Stimulated activated CD8-positive, alpha-beta memory T cell treated with anti-CD3 and anti-CD28 coated beads, Interleukin-4, amount 100 ng/mL, for 24 hours (primary cell): ENCODE data around the gene MTOR.
"Not testable (repeated sequence)": the region's sequence is repeated elsewhere in the genome, so short reads cannot be mapped to it uniquely, and the experiment has no call there.

ENCODE experiments used
- DNase-seq: peaks from one replicate; pipeline ENCODE4 v3.0.0-alpha.2; 2020; ENCODE audit warnings: low read depth

The MTOR gene

GRCh38 chr1:11180342-11180744 is 82.0 kb downstream of the MTOR start:
- DNase-seq: no peak

GRCh38 chr1:11179749-11180148 is 82.6 kb downstream of the MTOR start:
- not testable (repeated sequence) for DNase-seq

GRCh38 chr1:11179125-11179524 is 83.2 kb downstream of the MTOR start:
- no peak for DNase-seq

GRCh38 chr1:11178021-11179015 is 84.0 kb downstream of the MTOR start:
- DNase-seq: no peak

- DNase-seq: no peak
These were observed 86.2 kb downstream of the MTOR start for GRCh38 chr1:11176081-11176706.

GRCh38 chr1:11175461-11175860 is 86.9 kb downstream of the MTOR start:
- no peak for DNase-seq

GRCh38 chr1:11174261-11174942 is 87.9 kb downstream of the MTOR start:
- no peak for DNase-seq

- DNase-seq: no peak
These were observed 92.2 kb downstream of the MTOR start for GRCh38 chr1:11170102-11170501.

GRCh38 chr1:11169202-11169601 is 93.1 kb downstream of the MTOR start:
- DNase-seq: no peak

- DNase-seq: no peak
These were observed 93.6 kb downstream of the MTOR start for GRCh38 chr1:11168731-11169130.

- not testable (repeated sequence) for DNase-seq
These were observed 95.6 kb downstream of the MTOR start for GRCh38 chr1:11166744-11167143.

GRCh38 chr1:11162752-11163151 is 99.6 kb downstream of the MTOR start:
- DNase-seq: not testable (repeated sequence)

- no peak for DNase-seq
These were observed 103.5 kb downstream of the MTOR start for GRCh38 chr1:11158720-11159321.

GRCh38 chr1:11158291-11158690 is 104.1 kb downstream of the MTOR start:
- no peak for DNase-seq

GRCh38 chr1:11157867-11158266 is 104.5 kb downstream of the MTOR start:
- DNase-seq: no peak

- no peak for DNase-seq
These were observed 105.0 kb downstream of the MTOR start for GRCh38 chr1:11157394-11157793.

GRCh38 chr1:11156963-11157362 is 105.4 kb downstream of the MTOR start:
- DNase-seq: no peak

- no peak for DNase-seq
These were observed 105.9 kb downstream of the MTOR start for GRCh38 chr1:11156441-11156840.

- no peak for DNase-seq
These were observed 109.2 kb downstream of the MTOR start for GRCh38 chr1:11153184-11153583.

- DNase-seq: no peak
These were observed 109.6 kb downstream of the MTOR start for GRCh38 chr1:11152755-11153154.

GRCh38 chr1:11151826-11152612 is 110.3 kb downstream of the MTOR start:
- no peak for DNase-seq
